Suprapubic skin (tissue), 4 donors: ENCODE results near the gene PHF12. TPM values are rescaled to one million over a fixed set of nuclear protein-coding genes. Genes with fewer than 3 reads are reported as not detected.

Experiments used
- DNase-seq, 2 donors: peaks; one replicate each; pipeline ENCODE4 v3.0.0-alpha.2; 2019; ENCODE audit warnings: low spot score in 2 of 2
- H3K27ac ChIP-seq: fragments of 200-600 bp; sonication (generic); one replicate; pipeline ENCODE4 v1.5.1; 2019
- H3K27me3 ChIP-seq: fragments of 200-600 bp; sonication (generic); one replicate; pipeline ENCODE4 v1.5.1; 2019
- H3K36me3 ChIP-seq: fragments of 200-600 bp; sonication (generic); one replicate; pipeline ENCODE4 v1.5.1; 2019
- H3K4me1 ChIP-seq: fragments of 200-600 bp; sonication (generic); one replicate; pipeline ENCODE4 v1.5.1; 2019
- H3K4me3 ChIP-seq: fragments of 200-600 bp; sonication (generic); one replicate; pipeline ENCODE4 v1.5.1; 2019; ENCODE audit warnings: mild to moderate bottlenecking
- H3K9me3 ChIP-seq: fragments of 200-600 bp; sonication (generic); one replicate; pipeline ENCODE4 v1.5.1; 2019
- EP300 ChIP-seq: sonication (generic); formaldehyde crosslinking; IDR thresholded peaks from one replicate; pipeline ENCODE4 v1.6.1; 2017; ENCODE audit warnings: antibody characterized with exemption
- POLR2A ChIP-seq, 2 donors: fragments of 450-650 bp; IDR thresholded peaks; one replicate each; pipeline ENCODE4 v1.6.1; 2017; ENCODE audit warnings: antibody characterized with exemption in 2 of 2, mild to moderate bottlenecking in 2 of 2, moderate library complexity in 2 of 2
- POLR2AphosphoS5 ChIP-seq, 3 donors: sonication (generic); formaldehyde crosslinking; IDR thresholded peaks; one replicate each; pipeline ENCODE4 v1.6.1; 2017; ENCODE audit warnings: antibody characterized with exemption in 3 of 3
- WGBS: methylation state at CpG from one replicate; pipeline ENCODE4 v1.1.5; 2018; 5-methylcytosine and 5-hydroxymethylcytosine counted together
- total RNA-seq, 4 donors: library from RNA; depleted of rRNA; stranded (reverse); fragments of >200 nt; gene quantifications; one replicate each; pipeline ENCODE4 v1.1.0, GENCODE V29; 2016
- TF ChIP-seq, protein P1 (sequence below), 2 donors: fragments of 200-600 bp in 1 of 2; fragments of 450-650 bp in 1 of 2; sonication (generic) in 1 of 2; IDR thresholded peaks; one replicate each; pipeline ENCODE4 v1.5.1; 2016 to 2019; ENCODE audit warnings: antibody characterized with exemption in 2 of 2, mild to moderate bottlenecking in 1 of 2, moderate library complexity in 1 of 2

PHF12 gene
- total RNA-seq, 4 donors from 2014 or later = 24.4 to 80.9 (median 35.4) TPM

DNA sequence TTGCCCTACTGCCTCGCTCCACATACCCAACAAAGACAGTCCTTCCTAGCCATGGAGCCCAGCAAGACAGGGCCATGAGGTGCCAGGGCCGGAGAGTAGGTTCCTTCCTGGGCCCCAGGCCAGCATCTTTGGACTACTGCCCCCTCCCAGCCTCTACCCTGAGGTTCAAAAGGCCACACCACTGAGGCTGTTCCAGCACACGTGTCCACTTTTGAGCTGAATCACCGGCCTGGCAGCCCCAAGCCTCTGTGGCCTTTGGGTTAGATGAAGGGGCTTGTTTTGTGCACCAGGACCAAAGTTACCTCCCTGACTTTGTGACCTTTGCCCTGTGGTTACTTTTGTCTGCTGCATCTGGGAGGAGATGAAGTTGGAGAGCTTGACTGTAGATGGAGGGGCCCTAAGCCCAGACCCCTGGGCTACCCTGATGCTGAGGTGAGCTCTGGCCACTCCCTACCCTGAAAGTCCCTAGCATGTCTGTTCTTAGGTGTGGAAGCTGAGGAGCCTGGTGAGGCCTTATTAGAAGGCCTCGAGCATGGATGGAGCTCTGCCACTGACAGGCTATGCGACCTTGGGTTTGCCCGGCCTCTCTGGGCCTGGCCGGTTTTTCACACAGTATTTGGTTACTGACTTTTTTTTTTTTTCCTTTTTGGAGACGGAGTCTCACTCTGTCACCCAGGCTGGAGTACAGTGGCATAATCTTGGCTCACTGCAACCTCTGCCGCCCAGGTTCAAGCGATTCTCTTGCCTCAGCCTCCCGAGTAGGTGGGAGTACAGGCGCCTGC is 42.5 kb upstream of the PHF12 start:
- 89% methylated on average over 13 of the region's 13 CpGs for WGBS
- TF ChIP-seq POLR2A (IDR thresholded peaks at IDR 0.05) = no peak
- TF ChIP-seq, protein P1, sequence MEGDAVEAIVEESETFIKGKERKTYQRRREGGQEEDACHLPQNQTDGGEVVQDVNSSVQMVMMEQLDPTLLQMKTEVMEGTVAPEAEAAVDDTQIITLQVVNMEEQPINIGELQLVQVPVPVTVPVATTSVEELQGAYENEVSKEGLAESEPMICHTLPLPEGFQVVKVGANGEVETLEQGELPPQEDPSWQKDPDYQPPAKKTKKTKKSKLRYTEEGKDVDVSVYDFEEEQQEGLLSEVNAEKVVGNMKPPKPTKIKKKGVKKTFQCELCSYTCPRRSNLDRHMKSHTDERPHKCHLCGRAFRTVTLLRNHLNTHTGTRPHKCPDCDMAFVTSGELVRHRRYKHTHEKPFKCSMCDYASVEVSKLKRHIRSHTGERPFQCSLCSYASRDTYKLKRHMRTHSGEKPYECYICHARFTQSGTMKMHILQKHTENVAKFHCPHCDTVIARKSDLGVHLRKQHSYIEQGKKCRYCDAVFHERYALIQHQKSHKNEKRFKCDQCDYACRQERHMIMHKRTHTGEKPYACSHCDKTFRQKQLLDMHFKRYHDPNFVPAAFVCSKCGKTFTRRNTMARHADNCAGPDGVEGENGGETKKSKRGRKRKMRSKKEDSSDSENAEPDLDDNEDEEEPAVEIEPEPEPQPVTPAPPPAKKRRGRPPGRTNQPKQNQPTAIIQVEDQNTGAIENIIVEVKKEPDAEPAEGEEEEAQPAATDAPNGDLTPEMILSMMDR (IDR thresholded peaks at IDR 0.05) = no peak
- no peak for TF ChIP-seq POLR2AphosphoS5 (IDR thresholded peaks at IDR 0.05)
- TF ChIP-seq EP300 = no peak
- no peak overlapping the region for H3K4me3 ChIP-seq
- H3K27me3 ChIP-seq = peaks cover 9% of the 10 kb centered on the region
- DNase-seq = no peak
- H3K9me3 ChIP-seq = no peaks in the 10 kb centered on the region
- no peak overlapping the region for H3K27ac ChIP-seq
- H3K36me3 ChIP-seq = no peaks in the 10 kb centered on the region
- H3K4me1 ChIP-seq = peaks cover 9% of the 10 kb centered on the region

DNA sequence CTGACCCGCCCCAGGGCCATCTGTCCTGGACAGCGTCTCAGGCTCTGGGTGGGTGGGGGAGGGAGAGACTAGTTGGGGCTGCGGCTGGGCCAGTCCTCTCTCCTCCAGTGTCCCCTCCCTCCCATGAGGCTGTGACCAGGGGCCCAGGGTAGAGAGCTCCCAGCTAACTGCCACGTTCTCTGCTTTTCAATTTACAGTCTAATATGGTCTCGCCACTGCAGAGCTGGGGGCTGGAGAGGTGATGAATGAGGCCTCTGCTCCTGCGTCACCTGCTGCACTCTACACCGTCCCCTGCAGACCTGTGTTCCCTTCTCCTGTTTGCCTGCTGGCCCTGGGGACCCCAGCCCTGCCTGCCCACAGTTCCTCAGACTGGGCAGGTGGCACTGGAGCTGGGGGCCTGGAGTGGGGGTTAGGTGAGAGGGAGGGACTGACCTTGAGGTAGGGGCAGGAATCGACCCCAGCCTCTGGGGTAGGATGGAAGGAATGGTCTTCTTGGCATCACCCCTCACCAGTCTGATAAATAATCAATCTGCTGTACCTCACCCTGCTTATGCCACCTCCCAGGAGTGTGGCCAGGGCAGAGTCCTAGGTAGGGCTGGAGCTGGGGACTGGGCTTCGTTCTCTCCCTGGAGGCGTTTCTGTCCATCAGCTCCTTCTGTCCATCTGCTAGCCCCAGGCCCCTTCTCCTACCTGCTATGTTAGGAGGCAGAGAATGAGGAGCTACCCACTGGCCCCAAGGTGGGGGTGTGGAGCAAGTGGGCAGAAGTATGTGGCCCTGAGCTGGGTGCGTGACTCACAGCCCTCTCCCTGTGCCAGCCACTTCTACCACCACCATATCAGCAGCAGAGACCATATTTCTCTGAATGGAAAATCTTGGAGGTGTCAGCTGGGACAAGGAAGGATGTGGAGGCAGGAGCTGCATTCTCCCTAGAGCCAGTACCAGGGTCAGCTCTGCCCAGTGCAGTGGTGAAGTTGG is 41.6 kb upstream of the PHF12 start:
- Histone ChIP-seq H3K27me3 (peaks cover 3% of the 10 kb centered on the region), H3K4me3 (no peak overlapping the region), H3K36me3 (no peaks in the 10 kb centered on the region), H3K4me1 (peaks cover 9% of the 10 kb centered on the region), H3K9me3 (no peaks in the 10 kb centered on the region), H3K27ac (no peak overlapping the region)
- no peak for DNase-seq
- 91% methylated on average over 7 of the region's 11 CpGs for WGBS
- TF ChIP-seq POLR2AphosphoS5 (IDR thresholded peaks at IDR 0.05) = no peak
- no peak for TF ChIP-seq EP300
- TF ChIP-seq, protein P1 (IDR thresholded peaks at IDR 0.05) = no peak
- TF ChIP-seq POLR2A (IDR thresholded peaks at IDR 0.05) = no peak

DNA sequence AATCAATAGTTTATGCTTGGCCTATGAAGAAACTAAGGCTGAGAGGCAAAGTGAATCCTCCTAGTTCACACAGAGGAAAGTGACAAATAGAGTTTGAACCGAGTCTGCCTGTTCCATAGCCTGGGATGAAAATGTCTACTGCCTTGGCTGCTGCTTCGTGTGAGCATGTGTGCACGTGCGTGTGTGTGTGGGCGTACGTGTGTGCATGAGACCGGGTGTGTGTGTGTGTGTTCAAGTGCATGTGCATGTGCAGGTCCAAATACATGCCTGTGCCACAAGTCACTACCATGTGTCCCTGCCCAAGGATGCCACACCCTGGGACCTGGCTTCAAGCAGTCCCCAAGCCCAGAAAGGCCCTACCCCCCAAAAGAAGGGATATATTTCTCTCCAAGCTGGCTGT is 40.9 kb upstream of the PHF12 start:
- H3K27ac ChIP-seq = no peak overlapping the region
- TF ChIP-seq POLR2A (IDR thresholded peaks at IDR 0.05) = no peak
- TF ChIP-seq, protein P1 (IDR thresholded peaks at IDR 0.05) = no peak
- TF ChIP-seq EP300 = no peak
- no peak for TF ChIP-seq POLR2AphosphoS5 (IDR thresholded peaks at IDR 0.05)
- peaks cover 9% of the 10 kb centered on the region for H3K4me1 ChIP-seq
- H3K4me3 ChIP-seq = no peak overlapping the region
- H3K9me3 ChIP-seq = no peaks in the 10 kb centered on the region
- WGBS = 52% methylated on average over 5 of the region's 7 CpGs
- H3K27me3 ChIP-seq = no peaks in the 10 kb centered on the region
- H3K36me3 ChIP-seq = no peaks in the 10 kb centered on the region
- DNase-seq = no peak

DNA sequence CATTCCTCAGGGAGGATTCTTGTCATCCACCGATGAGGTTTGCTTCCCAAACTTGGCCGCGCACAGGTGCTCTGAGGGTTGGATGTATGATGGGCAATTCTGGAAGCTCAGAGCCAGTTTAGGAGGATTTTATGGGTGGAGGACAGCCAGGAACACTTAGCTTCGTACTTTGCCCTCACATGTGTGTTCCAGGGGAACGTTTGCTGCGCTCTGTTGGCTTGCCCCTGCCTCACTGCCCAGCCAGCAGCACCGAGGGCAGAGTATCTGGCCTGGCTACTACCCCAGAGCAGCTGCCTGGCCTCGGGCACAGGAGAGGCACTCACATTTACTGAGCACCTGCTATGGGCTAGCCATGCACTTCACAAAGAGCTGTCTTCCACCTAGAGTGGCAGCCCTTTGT is 40.5 kb upstream of the PHF12 start:
- 55% methylated on average over 7 of the region's 8 CpGs for WGBS
- Histone ChIP-seq H3K27ac (no peak overlapping the region), H3K4me1 (peaks cover 9% of the 10 kb centered on the region), H3K9me3 (no peaks in the 10 kb centered on the region), H3K27me3 (no peaks in the 10 kb centered on the region), H3K36me3 (no peaks in the 10 kb centered on the region), H3K4me3 (no peak overlapping the region)
- no peak for DNase-seq
- TF ChIP-seq, protein P1 (IDR thresholded peaks at IDR 0.05) = no peak
- TF ChIP-seq EP300 (no peak), POLR2AphosphoS5 (IDR thresholded peaks at IDR 0.05) (no peak)

DNA sequence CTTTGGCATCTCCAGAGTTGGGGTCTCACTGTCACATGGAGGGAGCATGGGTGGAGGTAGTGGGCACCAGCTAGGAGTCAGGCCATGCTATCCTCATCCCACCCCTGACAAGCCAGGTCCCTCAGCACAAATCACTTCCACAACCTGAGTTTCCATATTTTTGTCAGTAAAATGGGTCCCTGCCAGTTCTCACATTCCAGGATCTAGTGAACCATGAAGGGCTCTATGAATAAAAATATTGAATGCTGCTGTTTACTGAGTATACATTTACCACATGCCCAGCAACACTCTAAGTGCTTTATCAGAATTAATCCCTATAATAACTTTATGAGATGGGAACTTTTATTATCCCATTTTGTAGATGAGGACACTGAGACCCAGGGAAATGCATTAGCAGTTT is 37.7 kb upstream of the PHF12 start:
- Histone ChIP-seq H3K27ac (no peak overlapping the region), H3K4me3 (no peak overlapping the region), H3K4me1 (no peaks in the 10 kb centered on the region), H3K9me3 (no peaks in the 10 kb centered on the region), H3K36me3 (no peaks in the 10 kb centered on the region), H3K27me3 (peaks cover 15% of the 10 kb centered on the region)
- no peak for DNase-seq
- TF ChIP-seq EP300 = no peak
- no peak for TF ChIP-seq POLR2AphosphoS5 (IDR thresholded peaks at IDR 0.05)
- TF ChIP-seq, protein P1 (IDR thresholded peaks at IDR 0.05) = no peak
- TF ChIP-seq POLR2A (IDR thresholded peaks at IDR 0.05) = no peak
